GM12878 (cell line): Measurements from ENCODE around the gene LFNG.

Experiments used
- EZH2 ChIP-seq: IDR thresholded peaks from 2 replicates; pipeline ENCODE4 v1.6.1; 2012; ENCODE audit warnings: low read depth, mild to moderate bottlenecking, control low read depth, inconsistent platforms, low read length, borderline replicate concordance; ENCODE audit not compliant: control insufficient read depth
- MXI1 ChIP-seq: fragments of 150-350 bp; IDR thresholded peaks from 2 replicates; pipeline ENCODE4 v1.6.1; 2011; ENCODE audit warnings: low read depth, mild to moderate bottlenecking, inconsistent platforms, low read length, improper control_type of control experiment
- POLR2A ChIP-seq: IDR thresholded peaks from 2 replicates; pipeline ENCODE4 v1.6.1; 2011; ENCODE audit warnings: low read depth, mild to moderate bottlenecking, low read length
- POLR2AphosphoS5 ChIP-seq: IDR thresholded peaks from 2 replicates; pipeline ENCODE4 v1.6.1; 2011; ENCODE audit warnings: mild to moderate bottlenecking, low read length, inconsistent platforms
- RFX5 ChIP-seq: IDR thresholded peaks from 2 replicates; pipeline ENCODE4 v1.6.1; 2011; ENCODE audit warnings: low read depth, low read length, improper control_type of control experiment
- SIN3A ChIP-seq: IDR thresholded peaks from 2 replicates; pipeline ENCODE4 v1.6.1; 2012; ENCODE audit warnings: low read depth, low read length, improper control_type of control experiment
- SMC3 ChIP-seq: IDR thresholded peaks from 2 replicates; pipeline ENCODE4 v1.6.1; 2011; ENCODE audit warnings: low read length, improper control_type of control experiment, borderline replicate concordance
- ZNF274 ChIP-seq: IDR thresholded peaks from one replicate; pipeline ENCODE4 v1.8.0; 2011; ENCODE audit not compliant: insufficient read length, insufficient read depth
- ZZZ3 ChIP-seq: IDR thresholded peaks from 2 replicates; pipeline ENCODE4 v1.6.1; 2011; ENCODE audit warnings: low read depth; ENCODE audit not compliant: control insufficient read depth, insufficient read length
- TF ChIP-seq, protein P1 (sequence below), 3 experiments: IDR thresholded peaks in 2 of 3; conservative IDR thresholded peaks in 1 of 3; 2 replicates each; pipeline ENCODE4 v1.5.1; 2011; ENCODE audit warnings: low read depth in 3 of 3, low read length in 3 of 3, mild to moderate bottlenecking in 3 of 3, control low read depth in 2 of 3, moderate library complexity in 2 of 3, inconsistent platforms in 1 of 3, mixed read lengths in 1 of 3; ENCODE audit not compliant: control insufficient read depth in 2 of 3, insufficient read depth in 1 of 3; ENCODE audit errors: extremely low read depth in 1 of 3
- TF ChIP-seq, protein P2 (sequence below): fragments of 450-650 bp; conservative IDR thresholded peaks from 2 replicates; pipeline ENCODE4 v1.6.1; 2017; ENCODE audit warnings: mild to moderate bottlenecking, moderate library complexity

DNA sequence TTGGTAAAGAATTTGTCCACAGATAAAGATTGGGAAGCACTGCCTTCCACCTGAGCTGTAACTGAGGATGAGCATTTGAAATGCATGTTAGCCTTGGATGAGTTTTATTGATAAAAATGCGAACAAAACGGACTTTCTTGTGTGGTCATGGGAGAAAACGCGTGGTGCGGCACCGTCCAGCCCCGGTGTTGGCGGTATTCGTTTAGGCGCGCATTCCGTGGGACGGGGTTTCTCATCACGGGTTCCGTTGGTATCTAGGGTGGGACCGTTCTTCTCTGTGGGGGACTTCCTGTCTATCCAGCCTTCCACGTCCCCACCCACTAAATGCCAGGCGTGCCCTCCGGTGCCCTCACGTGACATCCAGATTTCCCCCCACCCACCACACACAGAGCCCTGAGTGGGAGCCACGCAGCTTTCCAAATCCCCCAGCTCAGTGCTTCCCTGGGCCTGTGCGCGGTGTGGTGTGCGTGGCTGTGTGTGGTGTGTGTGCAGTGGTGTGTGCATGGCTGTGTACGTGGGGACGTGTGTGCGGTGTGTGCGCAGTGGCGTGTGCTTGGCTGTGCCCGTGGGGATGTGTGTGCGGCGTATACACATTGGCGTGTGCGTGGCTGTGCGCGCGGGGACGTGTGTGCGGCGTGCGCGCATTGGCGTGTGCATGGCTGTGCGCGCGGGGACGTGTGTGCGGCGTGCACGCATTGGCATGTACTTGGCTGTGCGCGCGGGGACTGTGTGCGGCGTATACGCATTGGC is 57.3 kb downstream of the LFNG start:
- TF ChIP-seq POLR2A (no peak), POLR2AphosphoS5 (no peak), RFX5 (no peak), EZH2 (no peak), ZNF274 (no peak), ZZZ3 (no peak), SMC3 (no peak), SIN3A (no peak), MXI1 (no peak)
- TF ChIP-seq, protein P1, sequence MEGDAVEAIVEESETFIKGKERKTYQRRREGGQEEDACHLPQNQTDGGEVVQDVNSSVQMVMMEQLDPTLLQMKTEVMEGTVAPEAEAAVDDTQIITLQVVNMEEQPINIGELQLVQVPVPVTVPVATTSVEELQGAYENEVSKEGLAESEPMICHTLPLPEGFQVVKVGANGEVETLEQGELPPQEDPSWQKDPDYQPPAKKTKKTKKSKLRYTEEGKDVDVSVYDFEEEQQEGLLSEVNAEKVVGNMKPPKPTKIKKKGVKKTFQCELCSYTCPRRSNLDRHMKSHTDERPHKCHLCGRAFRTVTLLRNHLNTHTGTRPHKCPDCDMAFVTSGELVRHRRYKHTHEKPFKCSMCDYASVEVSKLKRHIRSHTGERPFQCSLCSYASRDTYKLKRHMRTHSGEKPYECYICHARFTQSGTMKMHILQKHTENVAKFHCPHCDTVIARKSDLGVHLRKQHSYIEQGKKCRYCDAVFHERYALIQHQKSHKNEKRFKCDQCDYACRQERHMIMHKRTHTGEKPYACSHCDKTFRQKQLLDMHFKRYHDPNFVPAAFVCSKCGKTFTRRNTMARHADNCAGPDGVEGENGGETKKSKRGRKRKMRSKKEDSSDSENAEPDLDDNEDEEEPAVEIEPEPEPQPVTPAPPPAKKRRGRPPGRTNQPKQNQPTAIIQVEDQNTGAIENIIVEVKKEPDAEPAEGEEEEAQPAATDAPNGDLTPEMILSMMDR (IDR thresholded peaks at IDR 0.05 in 2 of 3, conservative IDR thresholded peaks at IDR 0.05 in 1 of 3; ENCODE audit: control insufficient read depth in 2 of 3, extremely low read depth in 1 of 3, insufficient read depth in 1 of 3, low read depth in 3 of 3, low read length in 3 of 3) = no peak
- TF ChIP-seq, protein P2, sequence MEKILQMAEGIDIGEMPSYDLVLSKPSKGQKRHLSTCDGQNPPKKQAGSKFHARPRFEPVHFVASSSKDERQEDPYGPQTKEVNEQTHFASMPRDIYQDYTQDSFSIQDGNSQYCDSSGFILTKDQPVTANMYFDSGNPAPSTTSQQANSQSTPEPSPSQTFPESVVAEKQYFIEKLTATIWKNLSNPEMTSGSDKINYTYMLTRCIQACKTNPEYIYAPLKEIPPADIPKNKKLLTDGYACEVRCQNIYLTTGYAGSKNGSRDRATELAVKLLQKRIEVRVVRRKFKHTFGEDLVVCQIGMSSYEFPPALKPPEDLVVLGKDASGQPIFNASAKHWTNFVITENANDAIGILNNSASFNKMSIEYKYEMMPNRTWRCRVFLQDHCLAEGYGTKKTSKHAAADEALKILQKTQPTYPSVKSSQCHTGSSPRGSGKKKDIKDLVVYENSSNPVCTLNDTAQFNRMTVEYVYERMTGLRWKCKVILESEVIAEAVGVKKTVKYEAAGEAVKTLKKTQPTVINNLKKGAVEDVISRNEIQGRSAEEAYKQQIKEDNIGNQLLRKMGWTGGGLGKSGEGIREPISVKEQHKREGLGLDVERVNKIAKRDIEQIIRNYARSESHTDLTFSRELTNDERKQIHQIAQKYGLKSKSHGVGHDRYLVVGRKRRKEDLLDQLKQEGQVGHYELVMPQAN = no peak
